ENCODE results near the gene BPIFB2.

GRCh38 chr20:33026779-33027759 lies 19.6 kb downstream of the BPIFB2 start:
- TF ChIP-seq CTCF (IDR thresholded peaks at IDR 0.05; ENCODE audit: extremely low read depth in 1 of 2, insufficient read depth in 1 of 2, low read depth in 1 of 2, low read length in 2 of 2) (no peak), POLR2AphosphoS5 (IDR thresholded peaks at IDR 0.05; ENCODE audit: insufficient read depth, low read depth, low read length) (no peak), EZH2 (IDR thresholded peaks at IDR 0.05; ENCODE audit: borderline replicate concordance, low read depth, low read length, severe bottlenecking) (no peak), JUN (IDR thresholded peaks at IDR 0.05; ENCODE audit: borderline replicate concordance, insufficient read depth, insufficient read length, low read depth) (no peak), GATA2 (IDR thresholded peaks at IDR 0.05; ENCODE audit: insufficient read depth, insufficient read length, low read depth, low read length) (no peak), POLR2A (IDR thresholded peaks at IDR 0.05; ENCODE audit: low read depth, low read length) (no peak), MYC (IDR thresholded peaks at IDR 0.05; ENCODE audit: low read depth, low read length) (no peak)

Data from endothelial cell of umbilical vein (primary cell).